SU-DHL-6 (cell line): ENCODE data around the gene GPRIN3.

ENCODE experiments used
- H2AFZ ChIP-seq: fragments of 200-600 bp; sonication (generic); 2 replicates; pipeline ENCODE4 v1.6.1; 2014; ENCODE audit warnings: low read depth, mild to moderate bottlenecking, moderate library complexity, mixed read lengths, antibody characterized with exemption, low read length; ENCODE audit not compliant: severe bottlenecking
- H3F3A ChIP-seq: fragments of 200-600 bp; shearing (Covaris generic); 2 replicates; pipeline ENCODE4 v1.6.0; 2016; ENCODE audit warnings: antibody characterized with exemption, mild to moderate bottlenecking; ENCODE audit not compliant: insufficient read depth
- H3K27ac ChIP-seq: fragments of 200-600 bp; sonication (generic); 2 replicates; pipeline ENCODE4 v1.5.1; 2016; ENCODE audit warnings: low read depth, mild to moderate bottlenecking, low read length, moderate library complexity, mixed read lengths
- H3K27me3 ChIP-seq: fragments of 200-600 bp; sonication (generic), shearing (Covaris generic); 2 replicates; pipeline ENCODE4 v1.6.0; 2014; ENCODE audit warnings: mild to moderate bottlenecking, low read length
- H3K36me3 ChIP-seq: fragments of 200-600 bp; sonication (generic); 2 replicates; pipeline ENCODE4 v1.6.1; 2014; ENCODE audit warnings: mild to moderate bottlenecking, low read length, mixed read lengths
- H3K4me2 ChIP-seq: fragments of 300-600, 200-600 bp; shearing (Covaris generic), sonication (generic); 2 replicates; pipeline ENCODE4 v1.6.0; 2014; ENCODE audit warnings: low read length, low read depth, mild to moderate bottlenecking; ENCODE audit not compliant: poor library complexity, severe bottlenecking
- H3K4me3 ChIP-seq: fragments of 200-600 bp; sonication (generic); 2 replicates; pipeline ENCODE4 v1.5.1; 2014; ENCODE audit warnings: antibody characterized with exemption, low read length, mild to moderate bottlenecking, mixed read lengths; ENCODE audit not compliant: insufficient read depth, poor library complexity, severe bottlenecking
- H3K79me2 ChIP-seq: fragments of 200-600 bp; sonication (generic); 2 replicates; pipeline ENCODE4 v1.6.1; 2014; ENCODE audit warnings: mild to moderate bottlenecking, low read length, moderate library complexity; ENCODE audit not compliant: insufficient read depth
- H3K9ac ChIP-seq: fragments of 200-600 bp; sonication (generic); 2 replicates; pipeline ENCODE4 v1.7.0; 2014; ENCODE audit warnings: mild to moderate bottlenecking, low read length
- H3K9me2 ChIP-seq: fragments of 200-600 bp; sonication (generic); replicated peaks from 2 replicates; pipeline ENCODE4 v1.6.1; 2014; ENCODE audit warnings: low read length; ENCODE audit not compliant: insufficient read depth
- H3K9me3 ChIP-seq: fragments of 200-600 bp; sonication (generic); 2 replicates; pipeline ENCODE4 v1.6.1; 2014; ENCODE audit warnings: low read length, mixed read lengths; ENCODE audit not compliant: insufficient read depth
- H4K20me1 ChIP-seq: fragments of 200-600 bp; sonication (generic); 2 replicates; pipeline ENCODE4 v1.6.1; 2014; ENCODE audit warnings: low read depth, mild to moderate bottlenecking, antibody characterized with exemption, low read length, moderate library complexity, mixed read lengths
- EZH2phosphoT487 ChIP-seq: fragments of 200-600 bp; sonication (generic), shearing (Covaris generic); conservative IDR thresholded peaks from 2 replicates; pipeline ENCODE4 v1.6.1; 2018; ENCODE audit warnings: mild to moderate bottlenecking, antibody characterized with exemption, low read length, moderate library complexity, mixed read lengths
- TF ChIP-seq, protein P1 (sequence below): fragments of 200-600 bp; sonication (generic); IDR thresholded peaks from one replicate; pipeline ENCODE4 v1.5.1; 2017; ENCODE audit warnings: antibody characterized with exemption, mild to moderate bottlenecking, low read length, moderate library complexity; ENCODE audit not compliant: insufficient read depth, poor library complexity, severe bottlenecking

GPRIN3 gene

DNA sequence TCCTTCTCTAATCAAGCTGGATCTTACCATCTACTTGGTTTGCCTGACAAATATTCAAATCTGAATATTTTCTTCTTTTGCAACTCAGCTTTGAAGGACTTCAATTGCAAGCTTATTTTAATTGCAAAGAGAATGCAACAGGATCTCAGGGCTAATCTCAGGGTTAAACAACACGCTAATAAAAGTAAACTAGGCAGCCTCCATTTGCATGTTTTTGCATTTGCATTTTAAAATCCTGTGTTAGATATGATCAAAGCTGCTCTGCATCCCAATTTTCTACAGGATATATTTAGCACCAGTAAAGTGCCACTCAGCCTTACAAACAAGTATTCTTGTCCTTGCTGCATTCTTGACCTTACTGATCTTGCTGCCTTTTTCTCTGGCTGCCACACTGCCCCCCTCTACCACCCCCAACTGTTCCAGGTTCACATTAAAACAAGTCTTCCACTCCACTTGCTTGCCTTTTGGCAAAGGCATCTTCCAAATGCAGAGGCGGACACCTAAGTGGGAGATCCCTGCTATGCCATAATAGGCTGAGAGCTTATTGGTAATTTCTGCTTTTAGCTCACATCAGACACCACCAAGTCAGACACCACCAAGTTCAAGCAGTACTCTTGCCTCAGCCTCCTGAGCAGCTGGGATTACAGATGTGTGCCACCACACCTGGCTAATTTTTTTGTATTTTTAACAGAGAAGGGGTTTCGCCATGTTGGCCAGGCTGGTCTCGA, 48.1 kb downstream of the GPRIN3 start:
- H3K27ac ChIP-seq = no peak overlapping the region
- no peaks in the 10 kb centered on the region for H4K20me1 ChIP-seq
- no peaks in the 10 kb centered on the region for H3K9me2 ChIP-seq
- H3K9ac ChIP-seq = no peak overlapping the region
- no peak overlapping the region for H3K4me2 ChIP-seq
- no peaks in the 10 kb centered on the region for H3K27me3 ChIP-seq
- H2AFZ ChIP-seq = no peak overlapping the region
- no peaks in the 10 kb centered on the region for H3F3A ChIP-seq
- H3K79me2 ChIP-seq = no peaks in the 10 kb centered on the region
- no peak overlapping the region for H3K4me3 ChIP-seq
- no peaks in the 10 kb centered on the region for H3K36me3 ChIP-seq
- H3K9me3 ChIP-seq = no peaks in the 10 kb centered on the region
- TF ChIP-seq, protein P1, sequence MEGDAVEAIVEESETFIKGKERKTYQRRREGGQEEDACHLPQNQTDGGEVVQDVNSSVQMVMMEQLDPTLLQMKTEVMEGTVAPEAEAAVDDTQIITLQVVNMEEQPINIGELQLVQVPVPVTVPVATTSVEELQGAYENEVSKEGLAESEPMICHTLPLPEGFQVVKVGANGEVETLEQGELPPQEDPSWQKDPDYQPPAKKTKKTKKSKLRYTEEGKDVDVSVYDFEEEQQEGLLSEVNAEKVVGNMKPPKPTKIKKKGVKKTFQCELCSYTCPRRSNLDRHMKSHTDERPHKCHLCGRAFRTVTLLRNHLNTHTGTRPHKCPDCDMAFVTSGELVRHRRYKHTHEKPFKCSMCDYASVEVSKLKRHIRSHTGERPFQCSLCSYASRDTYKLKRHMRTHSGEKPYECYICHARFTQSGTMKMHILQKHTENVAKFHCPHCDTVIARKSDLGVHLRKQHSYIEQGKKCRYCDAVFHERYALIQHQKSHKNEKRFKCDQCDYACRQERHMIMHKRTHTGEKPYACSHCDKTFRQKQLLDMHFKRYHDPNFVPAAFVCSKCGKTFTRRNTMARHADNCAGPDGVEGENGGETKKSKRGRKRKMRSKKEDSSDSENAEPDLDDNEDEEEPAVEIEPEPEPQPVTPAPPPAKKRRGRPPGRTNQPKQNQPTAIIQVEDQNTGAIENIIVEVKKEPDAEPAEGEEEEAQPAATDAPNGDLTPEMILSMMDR = no peak
- TF ChIP-seq EZH2phosphoT487 = no peak

DNA sequence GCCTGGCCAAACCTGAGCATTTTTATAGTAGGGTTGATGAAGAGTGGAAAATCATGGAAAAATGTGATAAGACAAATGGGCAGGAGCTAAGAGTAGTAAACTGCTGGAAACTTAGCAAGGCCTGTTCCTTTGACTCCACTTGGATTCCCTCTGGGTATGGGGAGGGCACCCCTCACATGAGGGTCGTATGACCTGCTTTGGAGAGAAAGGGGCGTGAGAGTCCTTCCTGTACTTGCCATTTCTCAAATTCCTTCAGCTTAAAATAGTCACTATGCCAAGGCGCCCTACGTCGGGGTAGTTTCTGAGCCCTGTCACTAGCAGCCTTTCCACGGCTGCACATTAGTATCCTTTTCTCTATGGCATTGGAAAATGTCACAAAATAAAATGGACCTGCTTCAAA, 49.1 kb downstream of the GPRIN3 start:
- Histone ChIP-seq H3K9me2 (no peaks in the 10 kb centered on the region), H3K4me3 (no peak overlapping the region), H2AFZ (no peak overlapping the region), H3K27me3 (no peaks in the 10 kb centered on the region), H3F3A (no peaks in the 10 kb centered on the region), H3K36me3 (no peaks in the 10 kb centered on the region), H3K9ac (no peak overlapping the region), H4K20me1 (no peaks in the 10 kb centered on the region), H3K9me3 (no peaks in the 10 kb centered on the region), H3K4me2 (no peak overlapping the region), H3K27ac (no peak overlapping the region), H3K79me2 (no peaks in the 10 kb centered on the region)
- no peak for TF ChIP-seq EZH2phosphoT487
- TF ChIP-seq, protein P1 = no peak

DNA sequence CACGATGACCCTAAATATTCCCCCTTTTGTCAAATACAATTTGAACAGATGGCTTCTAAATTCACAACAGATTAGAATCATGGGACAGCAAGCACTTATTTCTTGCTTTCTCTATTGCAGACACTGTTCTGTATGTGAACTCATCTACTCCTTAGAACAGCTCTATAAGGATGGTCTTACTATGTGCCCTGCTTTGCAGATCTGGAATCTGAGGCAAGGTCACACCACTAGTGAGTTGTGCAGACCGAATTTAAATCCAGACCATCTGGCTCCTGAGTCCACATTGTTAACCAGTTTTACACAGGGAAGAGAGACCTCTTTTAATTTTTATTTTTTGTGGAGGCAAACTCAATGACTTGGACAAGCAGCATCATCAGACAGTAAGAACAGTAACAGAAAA, 50.2 kb downstream of the GPRIN3 start:
- H3K27me3 ChIP-seq = no peaks in the 10 kb centered on the region
- no peak overlapping the region for H3K4me2 ChIP-seq
- no peak overlapping the region for H3K27ac ChIP-seq
- H3F3A ChIP-seq = no peaks in the 10 kb centered on the region
- no peaks in the 10 kb centered on the region for H3K36me3 ChIP-seq
- H3K9me3 ChIP-seq = no peaks in the 10 kb centered on the region
- H2AFZ ChIP-seq = no peak overlapping the region
- H3K9ac ChIP-seq = no peak overlapping the region
- no peak overlapping the region for H3K4me3 ChIP-seq
- H4K20me1 ChIP-seq = no peaks in the 10 kb centered on the region
- no peaks in the 10 kb centered on the region for H3K79me2 ChIP-seq
- H3K9me2 ChIP-seq = no peaks in the 10 kb centered on the region
- TF ChIP-seq, protein P1 = no peak
- TF ChIP-seq EZH2phosphoT487 = no peak
